Thoracic aorta (tissue), 2 donors: ENCODE data around the gene TEX26. TPM values are rescaled to one million over a fixed set of nuclear protein-coding genes. Genes with fewer than 3 reads are reported as not detected.

Experiments used
- ATAC-seq: fragments of 150-250 bp; one replicate; pipeline ENCODE4 v1.8.0; 2017; ENCODE audit warnings: low read depth; ENCODE audit not compliant: insufficient number of reproducible peaks, low FRiP score
- DNase-seq: peaks from one replicate; pipeline ENCODE4 v3.0.0-alpha.2; 2020; ENCODE audit warnings: low spot score
- H3K27ac ChIP-seq, 2 donors: fragments of 200-600 bp; sonication (generic); 1 replicate in 1 of 2; 2 replicates in 1 of 2; pipeline ENCODE4 v1.5.1; 2016; ENCODE audit warnings: mild to moderate bottlenecking in 2 of 2, moderate library complexity in 2 of 2
- H3K27me3 ChIP-seq: fragments of 200-600 bp; sonication (generic); replicated peaks from 2 replicates; pipeline ENCODE4 v1.6.0; 2016; ENCODE audit warnings: mild to moderate bottlenecking; ENCODE audit not compliant: insufficient read depth
- H3K36me3 ChIP-seq: fragments of 200-600 bp; sonication (generic); one replicate; pipeline ENCODE4 v1.5.1; 2016
- H3K4me1 ChIP-seq, 2 donors: fragments of 200-600 bp; sonication (generic); 1 replicate in 1 of 2; 2 replicates in 1 of 2; pipeline versions ENCODE4 v1.5.1 to v1.6.0; 2016; ENCODE audit warnings: low read depth in 2 of 2, mild to moderate bottlenecking in 1 of 2; ENCODE audit not compliant: control insufficient read depth in 1 of 2
- H3K4me3 ChIP-seq: fragments of 200-600 bp; sonication (generic); 2 replicates; pipeline ENCODE4 v1.5.1; 2016; ENCODE audit warnings: mild to moderate bottlenecking
- H3K9me3 ChIP-seq: fragments of 200-600 bp; sonication (generic); 2 replicates; pipeline ENCODE4 v1.5.1; 2016
- total RNA-seq, 2 donors: library from RNA; depleted of rRNA; stranded (reverse); fragments of >200 nt; gene quantifications; one replicate each; pipeline versions ENCODE4 v1.1.0 to v1.2.3, GENCODE V29; 2016
- TF ChIP-seq, protein P1 (sequence below): fragments of 200-600 bp; sonication (generic); IDR thresholded peaks from one replicate; pipeline ENCODE4 v1.5.1; 2019; ENCODE audit warnings: antibody characterized with exemption

TEX26 gene
- total RNA-seq, 2 donors from 2014 or later: not detected

DNA sequence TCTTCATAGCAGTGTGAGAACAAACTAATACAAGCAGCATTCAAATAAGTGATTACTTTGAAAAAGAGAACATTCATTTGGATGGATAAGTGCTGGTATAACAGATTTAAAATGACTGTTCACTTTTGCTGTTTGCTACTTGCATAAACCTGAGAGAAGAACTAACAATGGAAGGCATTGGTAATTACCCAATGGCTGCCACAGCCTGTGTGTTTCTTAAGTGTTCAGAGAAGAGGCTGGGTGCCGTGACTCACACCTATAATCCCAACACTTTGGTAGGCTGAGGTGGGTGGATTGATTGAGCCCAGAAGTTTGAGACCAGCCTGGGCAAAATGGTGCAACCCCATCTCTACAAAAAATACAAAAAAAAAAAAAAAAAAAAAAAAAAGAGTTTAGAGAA is 4.9 kb upstream of the TEX26 start:
- DNase-seq: no peak
- Histone ChIP-seq H3K27ac (no peak overlapping the region), H3K36me3 (peaks cover 20% of the 10 kb centered on the region), H3K9me3 (no peaks in the 10 kb centered on the region), H3K27me3 (no peaks in the 10 kb centered on the region), H3K4me3 (no peak overlapping the region), H3K4me1 (peaks cover 0 to 6% of the 10 kb centered on the region in 2 donors)
- TF ChIP-seq, protein P1, sequence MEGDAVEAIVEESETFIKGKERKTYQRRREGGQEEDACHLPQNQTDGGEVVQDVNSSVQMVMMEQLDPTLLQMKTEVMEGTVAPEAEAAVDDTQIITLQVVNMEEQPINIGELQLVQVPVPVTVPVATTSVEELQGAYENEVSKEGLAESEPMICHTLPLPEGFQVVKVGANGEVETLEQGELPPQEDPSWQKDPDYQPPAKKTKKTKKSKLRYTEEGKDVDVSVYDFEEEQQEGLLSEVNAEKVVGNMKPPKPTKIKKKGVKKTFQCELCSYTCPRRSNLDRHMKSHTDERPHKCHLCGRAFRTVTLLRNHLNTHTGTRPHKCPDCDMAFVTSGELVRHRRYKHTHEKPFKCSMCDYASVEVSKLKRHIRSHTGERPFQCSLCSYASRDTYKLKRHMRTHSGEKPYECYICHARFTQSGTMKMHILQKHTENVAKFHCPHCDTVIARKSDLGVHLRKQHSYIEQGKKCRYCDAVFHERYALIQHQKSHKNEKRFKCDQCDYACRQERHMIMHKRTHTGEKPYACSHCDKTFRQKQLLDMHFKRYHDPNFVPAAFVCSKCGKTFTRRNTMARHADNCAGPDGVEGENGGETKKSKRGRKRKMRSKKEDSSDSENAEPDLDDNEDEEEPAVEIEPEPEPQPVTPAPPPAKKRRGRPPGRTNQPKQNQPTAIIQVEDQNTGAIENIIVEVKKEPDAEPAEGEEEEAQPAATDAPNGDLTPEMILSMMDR: no peak
- no peak for ATAC-seq

DNA sequence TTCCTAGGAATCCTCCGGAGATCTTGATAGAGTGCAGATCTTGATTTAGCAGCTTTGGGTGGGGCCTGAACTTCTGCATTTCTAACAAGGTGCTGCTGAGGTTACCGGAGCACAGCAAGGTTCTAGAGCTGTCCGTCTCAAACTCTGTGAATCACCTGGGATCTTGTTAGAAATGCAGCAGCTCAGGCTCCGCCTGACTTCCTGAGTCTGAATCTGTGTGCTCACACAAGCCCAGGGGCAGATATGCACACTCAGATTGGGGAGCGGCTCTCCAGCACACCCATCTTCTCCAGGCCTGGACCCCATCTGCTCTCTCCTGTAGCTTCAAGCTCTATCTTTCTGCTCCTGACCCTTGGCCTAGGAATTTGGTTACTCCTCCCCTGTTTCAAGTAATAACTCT is 3.5 kb upstream of the TEX26 start:
- Histone ChIP-seq H3K9me3 (no peaks in the 10 kb centered on the region), H3K27ac (no peak overlapping the region)
- no peak for DNase-seq

DNA sequence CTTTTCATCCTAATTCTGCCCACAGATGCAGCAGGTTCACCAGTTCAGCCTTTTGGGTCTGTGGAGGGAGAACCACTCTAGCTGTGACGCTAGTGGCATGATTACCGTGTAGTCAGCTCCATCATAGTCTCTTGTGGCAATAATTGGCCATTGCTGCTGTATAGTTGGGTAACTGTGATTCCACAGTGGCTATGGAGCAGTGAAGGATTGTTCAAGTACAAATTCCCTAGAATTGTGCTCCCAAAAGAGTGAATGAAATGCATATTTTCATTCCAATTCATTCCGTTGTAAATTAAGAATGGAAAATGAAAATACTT is 856 bp downstream of the TEX26 start:
- Histone ChIP-seq H3K4me3 (no peak overlapping the region), H3K27ac (no peak overlapping the region), H3K27me3 (no peaks in the 10 kb centered on the region), H3K4me1 (peaks cover 0 to 15% of the 10 kb centered on the region in 2 donors), H3K9me3 (no peaks in the 10 kb centered on the region), H3K36me3 (no peaks in the 10 kb centered on the region)
- TF ChIP-seq, protein P1: no peak
- ATAC-seq (no peak), DNase-seq (no peak)

More for the DNA sequence above, 3.5 kb upstream of the TEX26 start:
- H3K4me3 ChIP-seq: no peak overlapping the region
- TF ChIP-seq, protein P1: no peak
- no peaks in the 10 kb centered on the region for H3K27me3 ChIP-seq
- H3K36me3 ChIP-seq: peaks cover 8% of the 10 kb centered on the region
- no peak for ATAC-seq
- peaks cover 0 to 15% of the 10 kb centered on the region in 2 donors for H3K4me1 ChIP-seq

DNA sequence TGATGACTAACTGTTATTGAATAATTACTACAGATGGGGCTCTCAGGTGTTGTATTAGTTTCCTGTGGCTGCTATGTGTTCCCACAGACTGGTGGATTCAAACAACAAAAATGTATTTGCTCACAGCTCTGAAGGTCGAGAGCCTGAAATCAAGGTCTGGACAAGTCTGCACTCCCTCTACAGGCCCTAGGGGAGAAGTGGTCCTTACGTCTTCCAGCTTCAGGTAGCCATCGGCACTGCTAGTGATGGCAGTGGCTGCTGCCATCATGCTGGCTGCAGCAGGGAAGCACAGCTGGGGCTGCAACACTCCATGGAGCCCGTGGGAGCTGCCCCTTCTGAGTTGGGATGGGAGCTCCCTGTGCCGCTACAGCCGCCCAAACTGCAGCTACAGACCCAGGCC is 1.9 kb downstream of the TEX26 start:
- Histone ChIP-seq H3K4me3 (no peak overlapping the region), H3K36me3 (no peaks in the 10 kb centered on the region), H3K4me1 (peaks cover 0 to 15% of the 10 kb centered on the region in 2 donors), H3K27ac (no peak overlapping the region), H3K9me3 (no peaks in the 10 kb centered on the region), H3K27me3 (no peaks in the 10 kb centered on the region)
- TF ChIP-seq, protein P1: no peak
- ATAC-seq (no peak), DNase-seq (no peak)

DNA sequence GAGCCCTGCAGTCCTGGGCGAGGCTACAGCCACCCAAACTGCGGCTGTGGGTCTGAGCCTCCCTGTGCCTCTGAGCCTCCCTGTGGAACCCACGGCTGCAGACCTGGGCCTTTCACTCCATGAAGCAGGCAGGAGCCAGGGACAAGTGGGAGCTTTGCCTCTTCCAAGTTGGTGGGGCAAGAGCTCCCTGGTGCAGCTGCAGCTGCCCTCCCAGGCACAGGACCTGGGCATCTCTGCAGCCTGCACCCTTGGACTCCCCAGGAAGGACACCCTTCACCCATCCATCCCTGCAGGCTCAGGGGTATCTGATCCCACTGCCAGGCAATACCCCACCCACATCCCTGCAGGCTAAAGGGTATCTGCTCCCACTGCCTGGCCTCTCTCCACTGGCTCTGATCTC is 2.3 kb downstream of the TEX26 start:
- no peaks in the 10 kb centered on the region for H3K36me3 ChIP-seq
- ATAC-seq: no peak
- no peak overlapping the region for H3K27ac ChIP-seq
- H3K27me3 ChIP-seq: no peaks in the 10 kb centered on the region
- H3K9me3 ChIP-seq: no peaks in the 10 kb centered on the region
- TF ChIP-seq, protein P1: no peak
- peaks cover 0 to 15% of the 10 kb centered on the region in 2 donors for H3K4me1 ChIP-seq
- no peak for DNase-seq
- no peak overlapping the region for H3K4me3 ChIP-seq
